Nucleus accumbens (tissue), 56 donors: Measurements from ENCODE around the gene UBE2B.

ENCODE experiments used
- DNase-seq, 56 donors: peaks; one replicate each; lab custom pipeline; 2025; lab: John Stamatoyannopoulos, UW

UBE2B gene

GRCh38 chr5:134436523-134437339 is 65.4 kb downstream of the UBE2B start:
- DNase-seq: peak in 30 of 56 donors; percentile 4 to 62 (median 28)

- no peak for DNase-seq
These were observed 66.0 kb downstream of the UBE2B start for GRCh38 chr5:134437340-134437846.

GRCh38 chr5:134437847-134438581 is 66.6 kb downstream of the UBE2B start:
- DNase-seq: peak in 8 of 56 donors; percentile 6 to 29 (median 14)

- DNase-seq: no peak
These were observed 67.4 kb downstream of the UBE2B start for GRCh38 chr5:134438721-134439123.

- peak in 28 of 56 donors; percentile 11 to 50 (median 22) for DNase-seq
These were observed 67.9 kb downstream of the UBE2B start for GRCh38 chr5:134439210-134439654.

GRCh38 chr5:134440201-134440755 is 68.9 kb downstream of the UBE2B start:
- DNase-seq: no peak
